HL-60 (cell line): ENCODE results near the gene EPOP.

Experiments used
- CTCF ChIP-seq: IDR thresholded peaks from one replicate; pipeline ENCODE4 v1.5.1; 2011; ENCODE audit warnings: low read length, control low read depth, inconsistent platforms; ENCODE audit not compliant: insufficient read depth
- GABPA ChIP-seq: IDR thresholded peaks from 2 replicates; pipeline ENCODE4 v1.6.1; 2012; ENCODE audit warnings: low read depth
- POLR2AphosphoS5 ChIP-seq: IDR thresholded peaks from 2 replicates; pipeline ENCODE4 v1.6.1; 2012; ENCODE audit warnings: low read depth

- TF ChIP-seq CTCF = no peak
- TF ChIP-seq POLR2AphosphoS5 = no peak
- peak; percentile 16; the same call in 1 of the 2 replicates for TF ChIP-seq GABPA
Measured at GRCh38 chr17:38703742-38704605, 29.2 kb upstream of the EPOP start.
